Measurements from ENCODE around the gene RGL4. TPM values are rescaled to one million over a fixed set of nuclear protein-coding genes. Genes with fewer than 3 reads are reported as not detected.

The RGL4 gene
- total and polyA plus RNA-seq, 2 of the 8 experiments (the other 6 are each of a cell fraction or from before 2014, with no cell fraction given): not detected

DNA sequence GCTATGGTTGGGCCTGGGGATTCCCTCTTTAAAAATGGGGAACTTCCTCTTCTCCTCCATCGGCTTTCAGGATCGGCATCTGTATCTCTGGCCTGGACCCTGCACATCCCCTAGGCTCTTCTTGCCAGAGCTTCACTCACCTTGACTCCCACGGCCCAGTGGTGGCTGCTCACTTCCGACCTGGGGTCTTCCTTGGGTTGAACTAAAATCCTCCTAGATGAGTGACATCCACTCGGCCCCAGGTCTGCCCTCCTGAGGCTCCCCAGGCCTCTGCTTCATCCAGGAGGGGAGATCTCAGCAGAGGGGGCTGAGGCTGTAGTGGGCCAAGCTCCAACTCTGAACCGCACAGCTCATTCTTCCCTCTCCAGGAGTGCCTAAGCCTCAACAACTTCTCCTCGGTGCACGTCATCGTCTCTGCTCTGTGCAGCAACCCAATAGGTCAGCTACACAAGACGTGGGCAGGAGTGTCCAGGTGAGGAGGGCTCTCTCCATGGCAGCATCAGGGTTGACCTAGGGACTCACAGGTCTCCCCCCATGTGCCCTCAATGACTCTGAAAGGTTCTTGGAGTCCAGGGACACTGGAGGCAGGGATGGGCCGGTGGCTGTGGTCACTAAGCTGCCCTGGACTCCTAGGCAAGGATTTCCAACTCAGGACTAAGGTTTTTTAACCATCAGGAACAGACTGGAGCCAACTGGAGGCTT lies 3.3 kb downstream of the RGL4 start (continued):
- TF ChIP-seq, protein P1, sequence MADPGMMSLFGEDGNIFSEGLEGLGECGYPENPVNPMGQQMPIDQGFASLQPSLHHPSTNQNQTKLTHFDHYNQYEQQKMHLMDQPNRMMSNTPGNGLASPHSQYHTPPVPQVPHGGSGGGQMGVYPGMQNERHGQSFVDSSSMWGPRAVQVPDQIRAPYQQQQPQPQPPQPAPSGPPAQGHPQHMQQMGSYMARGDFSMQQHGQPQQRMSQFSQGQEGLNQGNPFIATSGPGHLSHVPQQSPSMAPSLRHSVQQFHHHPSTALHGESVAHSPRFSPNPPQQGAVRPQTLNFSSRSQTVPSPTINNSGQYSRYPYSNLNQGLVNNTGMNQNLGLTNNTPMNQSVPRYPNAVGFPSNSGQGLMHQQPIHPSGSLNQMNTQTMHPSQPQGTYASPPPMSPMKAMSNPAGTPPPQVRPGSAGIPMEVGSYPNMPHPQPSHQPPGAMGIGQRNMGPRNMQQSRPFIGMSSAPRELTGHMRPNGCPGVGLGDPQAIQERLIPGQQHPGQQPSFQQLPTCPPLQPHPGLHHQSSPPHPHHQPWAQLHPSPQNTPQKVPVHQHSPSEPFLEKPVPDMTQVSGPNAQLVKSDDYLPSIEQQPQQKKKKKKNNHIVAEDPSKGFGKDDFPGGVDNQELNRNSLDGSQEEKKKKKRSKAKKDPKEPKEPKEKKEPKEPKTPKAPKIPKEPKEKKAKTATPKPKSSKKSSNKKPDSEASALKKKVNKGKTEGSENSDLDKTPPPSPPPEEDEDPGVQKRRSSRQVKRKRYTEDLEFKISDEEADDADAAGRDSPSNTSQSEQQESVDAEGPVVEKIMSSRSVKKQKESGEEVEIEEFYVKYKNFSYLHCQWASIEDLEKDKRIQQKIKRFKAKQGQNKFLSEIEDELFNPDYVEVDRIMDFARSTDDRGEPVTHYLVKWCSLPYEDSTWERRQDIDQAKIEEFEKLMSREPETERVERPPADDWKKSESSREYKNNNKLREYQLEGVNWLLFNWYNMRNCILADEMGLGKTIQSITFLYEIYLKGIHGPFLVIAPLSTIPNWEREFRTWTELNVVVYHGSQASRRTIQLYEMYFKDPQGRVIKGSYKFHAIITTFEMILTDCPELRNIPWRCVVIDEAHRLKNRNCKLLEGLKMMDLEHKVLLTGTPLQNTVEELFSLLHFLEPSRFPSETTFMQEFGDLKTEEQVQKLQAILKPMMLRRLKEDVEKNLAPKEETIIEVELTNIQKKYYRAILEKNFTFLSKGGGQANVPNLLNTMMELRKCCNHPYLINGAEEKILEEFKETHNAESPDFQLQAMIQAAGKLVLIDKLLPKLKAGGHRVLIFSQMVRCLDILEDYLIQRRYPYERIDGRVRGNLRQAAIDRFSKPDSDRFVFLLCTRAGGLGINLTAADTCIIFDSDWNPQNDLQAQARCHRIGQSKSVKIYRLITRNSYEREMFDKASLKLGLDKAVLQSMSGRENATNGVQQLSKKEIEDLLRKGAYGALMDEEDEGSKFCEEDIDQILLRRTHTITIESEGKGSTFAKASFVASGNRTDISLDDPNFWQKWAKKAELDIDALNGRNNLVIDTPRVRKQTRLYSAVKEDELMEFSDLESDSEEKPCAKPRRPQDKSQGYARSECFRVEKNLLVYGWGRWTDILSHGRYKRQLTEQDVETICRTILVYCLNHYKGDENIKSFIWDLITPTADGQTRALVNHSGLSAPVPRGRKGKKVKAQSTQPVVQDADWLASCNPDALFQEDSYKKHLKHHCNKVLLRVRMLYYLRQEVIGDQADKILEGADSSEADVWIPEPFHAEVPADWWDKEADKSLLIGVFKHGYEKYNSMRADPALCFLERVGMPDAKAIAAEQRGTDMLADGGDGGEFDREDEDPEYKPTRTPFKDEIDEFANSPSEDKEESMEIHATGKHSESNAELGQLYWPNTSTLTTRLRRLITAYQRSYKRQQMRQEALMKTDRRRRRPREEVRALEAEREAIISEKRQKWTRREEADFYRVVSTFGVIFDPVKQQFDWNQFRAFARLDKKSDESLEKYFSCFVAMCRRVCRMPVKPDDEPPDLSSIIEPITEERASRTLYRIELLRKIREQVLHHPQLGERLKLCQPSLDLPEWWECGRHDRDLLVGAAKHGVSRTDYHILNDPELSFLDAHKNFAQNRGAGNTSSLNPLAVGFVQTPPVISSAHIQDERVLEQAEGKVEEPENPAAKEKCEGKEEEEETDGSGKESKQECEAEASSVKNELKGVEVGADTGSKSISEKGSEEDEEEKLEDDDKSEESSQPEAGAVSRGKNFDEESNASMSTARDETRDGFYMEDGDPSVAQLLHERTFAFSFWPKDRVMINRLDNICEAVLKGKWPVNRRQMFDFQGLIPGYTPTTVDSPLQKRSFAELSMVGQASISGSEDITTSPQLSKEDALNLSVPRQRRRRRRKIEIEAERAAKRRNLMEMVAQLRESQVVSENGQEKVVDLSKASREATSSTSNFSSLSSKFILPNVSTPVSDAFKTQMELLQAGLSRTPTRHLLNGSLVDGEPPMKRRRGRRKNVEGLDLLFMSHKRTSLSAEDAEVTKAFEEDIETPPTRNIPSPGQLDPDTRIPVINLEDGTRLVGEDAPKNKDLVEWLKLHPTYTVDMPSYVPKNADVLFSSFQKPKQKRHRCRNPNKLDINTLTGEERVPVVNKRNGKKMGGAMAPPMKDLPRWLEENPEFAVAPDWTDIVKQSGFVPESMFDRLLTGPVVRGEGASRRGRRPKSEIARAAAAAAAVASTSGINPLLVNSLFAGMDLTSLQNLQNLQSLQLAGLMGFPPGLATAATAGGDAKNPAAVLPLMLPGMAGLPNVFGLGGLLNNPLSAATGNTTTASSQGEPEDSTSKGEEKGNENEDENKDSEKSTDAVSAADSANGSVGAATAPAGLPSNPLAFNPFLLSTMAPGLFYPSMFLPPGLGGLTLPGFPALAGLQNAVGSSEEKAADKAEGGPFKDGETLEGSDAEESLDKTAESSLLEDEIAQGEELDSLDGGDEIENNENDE (IDR thresholded peaks at IDR 0.05; ENCODE audit: insufficient replicate concordance, low read length): no peak
- TF ChIP-seq, protein P2, sequence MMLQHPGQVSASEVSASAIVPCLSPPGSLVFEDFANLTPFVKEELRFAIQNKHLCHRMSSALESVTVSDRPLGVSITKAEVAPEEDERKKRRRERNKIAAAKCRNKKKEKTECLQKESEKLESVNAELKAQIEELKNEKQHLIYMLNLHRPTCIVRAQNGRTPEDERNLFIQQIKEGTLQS (IDR thresholded peaks at IDR 0.05; ENCODE audit: insufficient read depth, low read depth, low read length): no peak
- TF ChIP-seq POLR2A (IDR thresholded peaks at IDR 0.05; ENCODE audit: control extremely low read depth in 1 of 2, low read depth in 2 of 2, low read length in 2 of 2) (no peak), JUN (IDR thresholded peaks at IDR 0.05; ENCODE audit: low read depth, low read length) (no peak), CTBP2 (IDR thresholded peaks at IDR 0.05; ENCODE audit: borderline replicate concordance, insufficient read depth, insufficient read length, low read length) (no peak), EZH2 (IDR thresholded peaks at IDR 0.05; ENCODE audit: low read depth, low read length, severe bottlenecking) (no peak), JUND (IDR thresholded peaks at IDR 0.05; ENCODE audit: low read length) (no peak), SIRT6 (IDR thresholded peaks at IDR 0.05; ENCODE audit: low read length) (no peak)
- TF ChIP-seq, protein P3, sequence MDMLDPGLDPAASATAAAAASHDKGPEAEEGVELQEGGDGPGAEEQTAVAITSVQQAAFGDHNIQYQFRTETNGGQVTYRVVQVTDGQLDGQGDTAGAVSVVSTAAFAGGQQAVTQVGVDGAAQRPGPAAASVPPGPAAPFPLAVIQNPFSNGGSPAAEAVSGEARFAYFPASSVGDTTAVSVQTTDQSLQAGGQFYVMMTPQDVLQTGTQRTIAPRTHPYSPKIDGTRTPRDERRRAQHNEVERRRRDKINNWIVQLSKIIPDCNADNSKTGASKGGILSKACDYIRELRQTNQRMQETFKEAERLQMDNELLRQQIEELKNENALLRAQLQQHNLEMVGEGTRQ (IDR thresholded peaks at IDR 0.05; ENCODE audit: low read length): no peak

All from H1 (cell line).